ENCODE data around the gene CLCN3. TPM values are rescaled to one million over a fixed set of nuclear protein-coding genes. Genes with fewer than 3 reads are reported as not detected.
"Not testable (repeated sequence)": the region's sequence is repeated elsewhere in the genome, so short reads cannot be mapped to it uniquely, and the experiment has no call there.

The CLCN3 gene
- total RNA-seq, 1 donor from 2014 or later: 45.0 TPM

DNA sequence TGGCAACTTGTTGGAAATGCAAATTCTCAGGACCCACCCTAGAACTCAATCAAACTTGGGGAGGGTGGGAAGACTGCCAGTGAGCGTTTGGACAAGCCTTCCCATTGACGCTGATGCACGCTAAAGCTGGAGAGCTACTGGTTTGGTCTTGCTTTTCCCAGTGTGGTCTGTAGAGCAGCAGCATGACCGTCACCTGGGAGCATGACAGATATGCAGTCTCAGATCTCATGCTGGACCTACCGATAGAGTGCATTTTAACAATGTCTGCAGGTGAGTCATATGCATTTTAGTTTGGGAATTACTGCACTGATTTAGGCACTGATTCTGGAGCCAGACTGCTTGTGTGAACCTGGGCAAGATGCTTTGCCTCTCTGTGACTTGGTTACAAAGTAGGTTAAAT is 110.2 kb downstream of the CLCN3 start:
- H3K36me3 ChIP-seq (ENCODE audit: control insufficient read depth, insufficient read depth, low read length): no peaks in the 10 kb centered on the region
- peak; percentile 68 for FAIRE-seq
- DNase-seq (ENCODE audit: low read depth): no peak
- H3K27me3 ChIP-seq (ENCODE audit: control insufficient read depth, insufficient read depth, low read length): no peaks in the 10 kb centered on the region
- TF ChIP-seq, protein P1, sequence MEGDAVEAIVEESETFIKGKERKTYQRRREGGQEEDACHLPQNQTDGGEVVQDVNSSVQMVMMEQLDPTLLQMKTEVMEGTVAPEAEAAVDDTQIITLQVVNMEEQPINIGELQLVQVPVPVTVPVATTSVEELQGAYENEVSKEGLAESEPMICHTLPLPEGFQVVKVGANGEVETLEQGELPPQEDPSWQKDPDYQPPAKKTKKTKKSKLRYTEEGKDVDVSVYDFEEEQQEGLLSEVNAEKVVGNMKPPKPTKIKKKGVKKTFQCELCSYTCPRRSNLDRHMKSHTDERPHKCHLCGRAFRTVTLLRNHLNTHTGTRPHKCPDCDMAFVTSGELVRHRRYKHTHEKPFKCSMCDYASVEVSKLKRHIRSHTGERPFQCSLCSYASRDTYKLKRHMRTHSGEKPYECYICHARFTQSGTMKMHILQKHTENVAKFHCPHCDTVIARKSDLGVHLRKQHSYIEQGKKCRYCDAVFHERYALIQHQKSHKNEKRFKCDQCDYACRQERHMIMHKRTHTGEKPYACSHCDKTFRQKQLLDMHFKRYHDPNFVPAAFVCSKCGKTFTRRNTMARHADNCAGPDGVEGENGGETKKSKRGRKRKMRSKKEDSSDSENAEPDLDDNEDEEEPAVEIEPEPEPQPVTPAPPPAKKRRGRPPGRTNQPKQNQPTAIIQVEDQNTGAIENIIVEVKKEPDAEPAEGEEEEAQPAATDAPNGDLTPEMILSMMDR (IDR thresholded peaks at IDR 0.05; ENCODE audit: insufficient read depth, low read length, severe bottlenecking): no peak
- no peak overlapping the region for H3K4me3 ChIP-seq (ENCODE audit: low read depth, low read length)

DNA sequence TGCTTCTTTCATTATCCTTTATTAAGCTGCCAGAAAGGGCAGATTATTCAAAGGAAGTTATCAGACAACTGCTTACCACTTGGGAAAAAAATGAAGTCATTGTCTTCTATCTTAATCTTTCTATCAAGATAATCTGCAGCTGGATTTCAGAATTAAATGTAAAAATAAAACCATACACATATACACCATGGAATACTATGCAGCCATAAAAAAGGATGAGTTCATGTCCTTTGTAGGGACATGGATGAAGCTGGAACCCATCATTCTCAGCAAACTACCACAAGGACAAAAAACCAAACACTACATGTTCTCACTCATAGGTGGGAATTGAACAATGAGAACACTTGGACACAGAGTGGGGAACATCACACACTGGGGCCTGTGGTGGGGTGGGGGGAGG is 118.2 kb downstream of the CLCN3 start:
- not testable (repeated sequence) for DNase-seq (ENCODE audit: low read depth); H3K4me3 ChIP-seq (ENCODE audit: low read depth, low read length); FAIRE-seq; H3K36me3 ChIP-seq (ENCODE audit: control insufficient read depth, insufficient read depth, low read length); H3K27me3 ChIP-seq (ENCODE audit: control insufficient read depth, insufficient read depth, low read length)

DNA sequence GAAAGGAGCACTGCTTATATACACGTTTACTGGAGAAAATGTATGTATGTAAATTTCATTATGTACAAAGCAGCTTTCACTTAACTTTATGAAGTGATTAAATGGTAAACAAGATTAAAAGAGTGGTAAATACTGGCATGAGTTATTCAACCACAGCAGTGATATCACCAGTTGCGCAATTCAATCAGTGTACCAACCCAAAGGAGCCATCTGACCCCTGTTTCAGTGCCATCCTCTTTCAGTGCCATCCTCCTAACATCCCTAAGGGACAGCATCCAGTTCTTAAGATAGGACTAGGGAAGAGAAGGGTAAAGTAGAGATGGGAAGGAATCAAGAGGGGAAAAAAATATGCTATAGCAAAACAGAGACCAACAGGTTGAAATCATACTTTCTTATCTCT is 121.2 kb downstream of the CLCN3 start:
- TF ChIP-seq, protein P1 (IDR thresholded peaks at IDR 0.05; ENCODE audit: insufficient read depth, low read length, severe bottlenecking): no peak
- FAIRE-seq (peak; percentile 40), DNase-seq (ENCODE audit: low read depth) (peak; percentile 62)
- Histone ChIP-seq H3K27me3 (ENCODE audit: control insufficient read depth, insufficient read depth, low read length) (no peaks in the 10 kb centered on the region), H3K36me3 (ENCODE audit: control insufficient read depth, insufficient read depth, low read length) (no peaks in the 10 kb centered on the region), H3K4me3 (ENCODE audit: low read depth, low read length) (no peak overlapping the region)

DNA sequence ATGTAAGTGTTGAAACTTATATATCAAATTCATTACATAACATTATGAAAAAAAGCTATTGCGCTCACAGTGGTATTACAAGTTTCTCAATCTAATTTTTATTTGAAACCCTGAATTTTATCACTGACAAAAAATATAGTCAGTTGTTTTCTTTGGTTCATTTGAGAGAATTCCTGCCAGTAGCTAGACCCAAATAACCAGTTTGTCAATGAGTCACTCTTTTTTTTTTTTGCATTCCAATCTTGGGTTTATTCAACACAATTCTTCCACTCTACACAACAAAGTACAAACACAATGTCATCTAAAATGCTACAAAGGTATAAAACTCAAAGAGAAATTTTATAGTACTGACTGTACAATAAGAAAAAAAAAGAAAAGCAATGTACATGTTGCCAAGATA is 124.2 kb downstream of the CLCN3 start:
- Histone ChIP-seq H3K4me3 (ENCODE audit: low read depth, low read length) (no peak overlapping the region), H3K36me3 (ENCODE audit: control insufficient read depth, insufficient read depth, low read length) (no peaks in the 10 kb centered on the region), H3K27me3 (ENCODE audit: control insufficient read depth, insufficient read depth, low read length) (no peaks in the 10 kb centered on the region)
- TF ChIP-seq, protein P1 (IDR thresholded peaks at IDR 0.05; ENCODE audit: insufficient read depth, low read length, severe bottlenecking): no peak
- DNase-seq (ENCODE audit: low read depth) (no peak), FAIRE-seq (no peak)

DNA sequence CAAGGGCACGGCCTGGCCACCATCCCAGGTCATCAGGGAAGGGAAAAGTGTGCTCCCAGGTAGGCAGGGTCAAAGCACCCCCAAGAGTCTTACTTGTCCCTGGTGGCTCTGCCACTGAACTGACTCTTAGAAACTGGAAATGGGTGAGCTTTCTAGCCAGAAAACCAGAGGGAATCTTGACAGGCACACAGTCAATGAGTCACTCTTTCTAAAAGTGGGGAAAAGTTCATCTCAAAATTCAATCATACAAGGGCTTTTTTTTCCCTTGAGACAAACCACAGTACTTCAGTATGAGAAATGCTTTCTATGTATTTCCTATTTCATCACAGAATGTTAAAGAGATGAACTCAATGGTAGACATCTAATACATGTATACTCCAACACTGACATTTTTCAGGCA is 124.9 kb downstream of the CLCN3 start:
- TF ChIP-seq, protein P1 (IDR thresholded peaks at IDR 0.05; ENCODE audit: insufficient read depth, low read length, severe bottlenecking): no peak
- H3K36me3 ChIP-seq (ENCODE audit: control insufficient read depth, insufficient read depth, low read length): no peaks in the 10 kb centered on the region
- DNase-seq (ENCODE audit: low read depth): peak; percentile 44
- no peak for FAIRE-seq
- H3K27me3 ChIP-seq (ENCODE audit: control insufficient read depth, insufficient read depth, low read length): no peaks in the 10 kb centered on the region
- no peak overlapping the region for H3K4me3 ChIP-seq (ENCODE audit: low read depth, low read length)

DNA sequence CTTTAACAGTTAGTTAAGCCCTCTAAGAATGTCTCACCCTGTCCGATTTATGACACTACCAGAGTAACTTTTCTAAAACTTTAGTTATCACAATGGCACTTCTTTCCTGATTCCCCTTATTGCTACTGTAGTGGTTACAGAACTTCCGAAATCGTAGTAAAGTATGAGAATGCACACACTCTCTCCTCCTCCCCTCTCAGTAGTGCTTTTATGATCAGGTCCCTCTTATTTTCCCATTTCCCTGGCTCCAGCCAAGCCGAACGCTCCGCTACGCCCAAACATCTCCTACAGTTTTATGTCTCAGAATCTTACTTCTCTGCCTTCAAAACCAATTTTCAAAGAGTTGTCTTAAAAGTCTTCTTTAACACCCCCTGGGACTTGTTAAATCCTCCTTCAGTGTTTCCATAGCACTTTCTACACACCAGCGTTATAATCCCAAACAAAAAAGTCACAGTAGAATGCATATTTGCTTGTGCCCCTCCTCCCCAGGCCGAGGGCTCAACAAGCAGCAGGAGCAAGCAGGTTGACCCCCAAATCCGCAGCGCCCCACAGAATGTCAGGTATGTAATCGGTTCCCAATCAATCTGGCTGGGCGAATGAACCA is 136.7 kb downstream of the CLCN3 start:
- no peaks in the 10 kb centered on the region for H3K36me3 ChIP-seq (ENCODE audit: control insufficient read depth, insufficient read depth, low read length)
- no peaks in the 10 kb centered on the region for H3K27me3 ChIP-seq (ENCODE audit: control insufficient read depth, insufficient read depth, low read length)
- no peak for DNase-seq (ENCODE audit: low read depth)
- peak; percentile 92 for FAIRE-seq
- TF ChIP-seq, protein P1 (IDR thresholded peaks at IDR 0.05; ENCODE audit: insufficient read depth, low read length, severe bottlenecking): no peak
- H3K4me3 ChIP-seq (ENCODE audit: low read depth, low read length): peak overlapping the region; percentile 85
